KOPT-K1 (cell line): ENCODE results near the gene RAD51B.

ENCODE experiments used
- H3K27ac ChIP-seq: fragments of 200-600 bp; sonication (generic); 2 replicates; pipeline ENCODE4 v1.5.1; 2016; ENCODE audit warnings: antibody characterized with exemption, mild to moderate bottlenecking, low read depth, low read length; ENCODE audit not compliant: poor library complexity, severe bottlenecking
- H3K36me3 ChIP-seq: fragments of 200-600 bp; sonication (generic); 2 replicates; pipeline ENCODE4 v1.5.1; 2017; ENCODE audit warnings: antibody characterized with exemption, mild to moderate bottlenecking, low read length, moderate library complexity; ENCODE audit not compliant: insufficient read depth
- H3K9me3 ChIP-seq: fragments of 200-600 bp; sonication (generic); 2 replicates; pipeline ENCODE4 v1.5.1; 2017; ENCODE audit warnings: antibody characterized with exemption, low read length, mild to moderate bottlenecking; ENCODE audit not compliant: insufficient read depth, poor library complexity, severe bottlenecking

The RAD51B gene

DNA sequence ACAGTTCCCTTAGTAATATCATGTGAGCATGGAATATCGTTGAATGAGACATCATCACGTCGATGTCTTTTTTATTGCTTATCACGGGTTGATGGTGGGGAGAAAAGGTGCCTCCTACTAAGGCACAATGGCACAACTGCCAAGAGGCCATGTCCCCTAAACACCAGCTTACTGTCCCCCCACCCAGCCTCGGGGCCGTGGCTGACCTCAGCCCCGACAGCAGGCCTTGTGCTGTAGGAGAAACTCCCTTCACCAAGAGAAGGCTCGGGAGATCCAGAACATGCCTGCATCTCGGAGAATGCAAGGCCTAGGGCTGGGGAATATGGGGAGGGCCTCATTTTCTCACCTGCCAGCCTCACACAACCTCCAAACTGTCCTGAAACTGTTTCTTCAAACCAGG, 950.5 kb downstream of the RAD51B start:
- Histone ChIP-seq H3K36me3 (no peaks in the 10 kb centered on the region), H3K9me3 (no peaks in the 10 kb centered on the region), H3K27ac (no peak overlapping the region)

DNA sequence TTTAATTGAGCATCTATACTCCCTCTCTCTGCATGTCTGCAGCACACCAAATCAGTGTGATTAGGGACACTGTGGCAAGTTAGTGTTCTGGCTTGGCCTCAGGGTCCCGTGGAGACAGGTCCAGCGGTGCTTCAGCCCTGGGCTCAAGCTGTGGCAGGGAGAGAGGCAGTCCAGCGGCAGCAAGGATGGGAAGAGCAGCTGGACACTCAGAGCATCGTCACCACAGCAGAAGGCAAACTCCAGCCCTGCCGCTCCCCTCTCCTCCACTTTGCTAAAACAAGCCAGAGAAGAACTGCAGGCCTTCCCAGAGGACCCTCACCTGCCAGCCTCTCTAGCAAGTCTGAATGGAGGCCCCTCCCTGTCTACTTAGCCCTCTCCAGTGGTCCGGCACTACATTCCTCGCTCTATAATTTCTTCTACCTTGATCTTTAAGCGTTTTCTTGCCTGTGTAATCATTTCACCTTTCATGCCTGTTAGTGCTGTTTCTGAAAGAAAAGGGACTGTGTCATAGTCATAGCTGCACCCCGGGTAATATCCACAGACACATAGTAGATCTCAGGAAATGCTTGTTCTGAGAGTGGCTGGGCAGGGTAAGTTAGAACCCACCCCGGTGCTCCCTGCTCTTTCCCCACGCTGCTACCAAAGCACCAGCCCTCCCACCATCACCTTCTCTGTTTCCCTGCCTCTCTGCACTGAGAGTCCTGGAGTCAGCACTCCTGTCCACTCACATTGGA, 951.1 kb downstream of the RAD51B start:
- Histone ChIP-seq H3K27ac (no peak overlapping the region), H3K9me3 (no peaks in the 10 kb centered on the region), H3K36me3 (no peaks in the 10 kb centered on the region)

DNA sequence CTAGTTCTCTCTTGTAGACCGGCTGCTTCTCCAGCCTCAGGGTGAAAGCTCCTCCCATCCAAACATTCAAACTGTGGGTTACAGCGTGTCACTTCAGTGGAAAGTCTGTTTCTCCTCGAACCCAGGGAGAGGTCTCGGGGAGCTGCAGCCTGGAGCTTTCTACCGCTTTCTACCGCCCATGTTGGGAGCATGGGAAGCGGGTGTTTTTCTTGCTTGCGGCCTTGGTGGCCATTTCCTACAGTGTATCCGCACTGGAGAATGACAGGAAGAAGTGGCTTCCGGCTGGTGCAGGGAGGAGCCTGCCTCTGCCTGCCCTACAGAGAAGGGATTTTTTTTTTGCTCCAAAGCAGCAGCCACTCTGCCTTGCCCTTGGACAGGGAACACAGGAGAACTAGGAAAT, 952.1 kb downstream of the RAD51B start:
- H3K9me3 ChIP-seq: no peaks in the 10 kb centered on the region
- H3K36me3 ChIP-seq: no peaks in the 10 kb centered on the region
- H3K27ac ChIP-seq: no peak overlapping the region

DNA sequence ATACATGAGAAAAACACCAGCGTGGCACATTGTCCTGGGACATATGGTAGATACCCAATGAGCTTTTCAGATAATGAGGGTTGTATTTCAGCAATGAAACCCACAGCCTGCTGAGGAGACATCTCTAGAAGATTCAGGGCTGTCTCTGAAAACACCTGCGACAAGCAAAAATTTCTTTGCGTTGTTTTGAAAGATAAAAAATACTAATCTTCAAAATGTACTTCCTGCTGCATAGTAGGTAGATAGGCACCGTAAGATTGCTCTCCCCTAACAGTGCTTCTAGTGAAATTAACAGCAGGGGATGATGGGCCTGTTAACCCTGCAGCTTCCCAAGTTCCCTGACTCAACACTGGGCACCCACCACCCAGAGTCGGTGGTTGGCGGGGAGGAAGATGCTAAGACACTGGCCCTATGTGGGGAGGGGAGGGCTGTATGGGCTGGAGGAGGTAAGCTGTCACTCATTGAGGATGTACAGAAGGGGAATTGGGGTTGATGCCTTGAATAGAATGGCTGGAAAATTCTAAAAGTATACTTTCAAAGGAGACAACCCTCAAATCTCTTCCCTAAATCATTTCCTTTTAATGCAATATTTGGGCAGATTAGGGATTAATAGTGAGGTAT, 953.3 kb downstream of the RAD51B start:
- Histone ChIP-seq H3K27ac (no peak overlapping the region), H3K9me3 (no peaks in the 10 kb centered on the region), H3K36me3 (no peaks in the 10 kb centered on the region)

DNA sequence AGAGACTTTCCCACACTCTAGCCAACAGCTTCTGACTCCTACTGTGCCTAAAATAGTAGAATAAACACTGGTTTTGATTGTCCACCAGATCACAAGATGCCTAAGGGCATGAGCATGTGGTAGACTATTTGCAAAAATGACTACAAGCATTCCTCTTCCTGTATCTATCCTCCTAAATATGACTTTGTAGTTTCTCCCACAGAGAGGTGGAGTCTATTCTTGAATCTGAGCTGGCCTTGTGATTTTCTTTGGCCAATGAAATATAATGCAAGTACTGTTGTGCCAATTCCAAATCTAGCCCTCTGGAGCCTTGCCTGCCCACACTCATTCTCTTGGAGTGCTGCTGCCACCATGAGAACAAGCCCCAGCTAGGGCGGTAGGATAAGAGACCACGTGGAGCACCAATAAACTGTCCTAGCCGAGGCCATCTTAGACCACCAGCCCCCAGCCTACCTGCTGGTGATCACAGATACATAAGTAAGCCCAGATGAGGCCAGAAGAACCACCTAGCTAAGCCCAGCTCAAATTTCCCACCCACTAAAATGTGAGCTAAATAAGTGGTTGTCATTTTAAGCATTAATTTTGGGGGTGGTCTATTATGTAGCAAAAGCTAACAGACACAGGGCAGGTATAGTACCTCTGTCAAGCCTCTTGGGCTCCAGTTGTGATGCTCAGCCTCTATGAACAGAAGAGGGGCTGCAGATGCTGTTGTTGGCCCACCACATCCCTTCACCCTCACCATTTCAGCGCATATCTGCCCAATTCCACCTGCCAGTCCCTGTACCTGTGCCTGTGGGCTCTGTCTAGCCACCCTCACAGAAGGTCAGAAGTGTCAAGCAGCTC, 955.4 kb downstream of the RAD51B start:
- Histone ChIP-seq H3K9me3 (no peaks in the 10 kb centered on the region), H3K36me3 (no peaks in the 10 kb centered on the region), H3K27ac (no peak overlapping the region)

DNA sequence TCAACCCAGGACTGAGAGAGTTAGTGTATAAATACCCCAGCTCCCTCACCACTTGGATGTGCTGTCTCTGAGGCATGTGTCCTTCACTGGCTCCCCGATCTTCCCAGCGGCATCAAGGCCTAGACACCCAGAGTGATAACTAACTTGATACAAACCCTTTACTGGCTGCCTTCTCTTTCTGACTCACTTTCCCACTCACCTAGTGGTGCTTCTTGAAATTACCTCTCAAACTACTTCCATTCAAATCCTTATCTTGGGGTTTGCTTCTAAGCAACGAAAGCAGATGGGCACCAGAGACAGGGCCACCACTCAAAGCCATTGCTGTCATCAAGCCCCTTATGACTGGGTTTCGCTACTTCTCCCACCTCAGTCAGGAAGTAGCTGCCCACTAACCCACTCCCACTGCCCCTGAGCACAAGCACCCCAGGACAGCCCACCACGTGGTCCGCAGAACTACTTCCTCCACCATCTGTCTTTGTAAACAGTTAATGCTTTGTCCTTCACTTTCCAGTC, 956.1 kb downstream of the RAD51B start:
- H3K36me3 ChIP-seq: no peaks in the 10 kb centered on the region
- no peaks in the 10 kb centered on the region for H3K9me3 ChIP-seq
- H3K27ac ChIP-seq: no peak overlapping the region

DNA sequence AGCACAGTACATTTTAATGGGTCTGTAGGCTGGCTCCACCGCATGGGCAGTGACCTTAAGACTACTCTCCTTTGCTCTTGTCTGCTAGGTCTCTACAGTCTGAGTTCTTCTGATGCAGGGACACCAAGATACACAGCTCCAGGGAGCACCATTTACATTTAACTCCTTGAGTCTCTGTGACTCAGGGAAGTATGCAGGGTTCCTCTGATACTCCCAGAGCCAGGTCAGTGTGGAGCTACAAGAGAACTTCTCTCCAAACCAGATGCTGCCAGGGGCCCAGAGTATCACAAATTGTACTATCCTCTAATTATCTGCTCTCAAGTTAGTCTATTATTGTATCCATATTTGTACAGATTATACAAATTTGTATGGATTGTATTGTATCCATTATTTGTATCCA, 958.1 kb downstream of the RAD51B start:
- Histone ChIP-seq H3K36me3 (no peaks in the 10 kb centered on the region), H3K9me3 (no peaks in the 10 kb centered on the region), H3K27ac (no peak overlapping the region)
